Suprapubic skin (tissue), 4 donors: ENCODE data around the gene POTEI.
"Not testable (repeated sequence)": the region's sequence is repeated elsewhere in the genome, so short reads cannot be mapped to it uniquely, and the experiment has no call there.

ENCODE experiments used
- POLR2A ChIP-seq, 2 donors: fragments of 450-650 bp; IDR thresholded peaks; one replicate each; pipeline ENCODE4 v1.6.1; 2017; ENCODE audit warnings: antibody characterized with exemption in 2 of 2, mild to moderate bottlenecking in 2 of 2, moderate library complexity in 2 of 2
- POLR2AphosphoS5 ChIP-seq, 3 donors: sonication (generic); formaldehyde crosslinking; IDR thresholded peaks; one replicate each; pipeline ENCODE4 v1.6.1; 2017; ENCODE audit warnings: antibody characterized with exemption in 3 of 3

GRCh38 chr2:130538271-130538670 lies 29.1 kb upstream of the POTEI start:
- TF ChIP-seq POLR2A, POLR2AphosphoS5 (IDR thresholded peaks at IDR 0.05): not testable (repeated sequence)
